T-helper 1 cell (primary cell): Measurements from ENCODE around the gene RFX5.
"Not testable (repeated sequence)": the region's sequence is repeated elsewhere in the genome, so short reads cannot be mapped to it uniquely, and the experiment has no call there.

Experiments
- DNase-seq, 5 donors: peaks; one replicate each; pipeline ENCODE4 v3.0.0-alpha.2; 2012 to 2020

Gene RFX5

DNA sequence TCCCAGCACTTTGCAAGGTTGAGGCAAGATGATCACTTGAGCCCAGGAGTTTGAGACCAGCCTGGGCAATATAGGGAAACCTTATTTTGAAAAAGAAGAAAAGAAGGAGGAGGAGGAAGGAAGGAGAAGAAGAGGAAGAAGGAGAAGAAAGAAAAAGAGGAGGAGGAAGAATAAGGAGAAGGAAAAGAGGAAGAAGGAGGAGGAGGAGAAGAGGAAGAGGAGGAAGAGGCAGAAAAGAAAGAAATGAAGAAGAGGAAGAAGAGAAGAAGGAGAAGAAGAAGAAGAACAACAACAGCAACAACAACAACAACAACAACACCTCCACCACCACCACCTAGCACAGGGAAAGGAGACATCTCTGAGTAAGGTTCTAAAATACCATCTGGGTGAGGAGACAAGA is 14.8 kb upstream of the RFX5 start:
- no peak for DNase-seq

DNA sequence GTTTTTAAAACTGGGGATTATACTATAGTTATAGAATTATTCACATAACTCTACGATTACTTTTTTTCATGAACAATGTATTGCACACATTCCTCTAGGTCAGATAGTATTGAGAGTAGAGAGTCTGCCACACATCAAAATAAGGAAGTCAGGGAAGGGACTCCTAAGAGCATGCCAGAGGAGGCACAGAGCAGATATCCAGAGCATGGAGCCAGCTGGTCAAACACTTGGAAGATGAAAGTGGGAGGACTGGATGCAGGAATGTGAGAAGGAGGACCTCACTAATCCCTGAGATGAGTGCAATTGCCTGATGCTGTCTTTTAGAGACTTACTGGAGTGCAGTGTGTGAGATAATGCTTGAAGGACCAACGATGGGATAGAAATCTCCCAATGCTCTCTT is 9.6 kb upstream of the RFX5 start:
- DNase-seq, result no peak

GRCh38 chr1:151352021-151352718 is 5.1 kb upstream of the RFX5 start:
- DNase-seq, result no peak

DNA sequence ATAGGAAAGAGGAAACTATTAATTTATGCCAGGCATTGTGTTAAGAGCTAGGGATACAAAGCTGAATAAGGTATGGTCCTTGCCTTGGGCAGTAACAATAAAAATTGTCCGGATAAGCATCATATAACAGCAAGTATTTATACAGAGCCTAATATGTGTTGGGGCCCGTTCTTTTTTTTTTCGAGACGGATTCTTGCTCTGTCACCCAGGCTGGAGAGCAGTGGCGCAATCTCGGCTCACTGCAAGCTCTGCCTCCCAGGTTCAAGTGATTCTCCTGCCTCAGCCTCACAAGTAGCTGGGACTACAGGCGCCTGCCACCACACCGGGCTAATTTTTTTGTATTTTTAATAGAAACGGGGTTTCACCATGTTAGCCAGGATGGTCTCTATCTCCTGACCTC is 3.3 kb upstream of the RFX5 start:
- DNase-seq, result not testable (repeated sequence)

GRCh38 chr1:151347523-151348246 is 633 bp upstream of the RFX5 start:
- DNase-seq, result no peak

DNA sequence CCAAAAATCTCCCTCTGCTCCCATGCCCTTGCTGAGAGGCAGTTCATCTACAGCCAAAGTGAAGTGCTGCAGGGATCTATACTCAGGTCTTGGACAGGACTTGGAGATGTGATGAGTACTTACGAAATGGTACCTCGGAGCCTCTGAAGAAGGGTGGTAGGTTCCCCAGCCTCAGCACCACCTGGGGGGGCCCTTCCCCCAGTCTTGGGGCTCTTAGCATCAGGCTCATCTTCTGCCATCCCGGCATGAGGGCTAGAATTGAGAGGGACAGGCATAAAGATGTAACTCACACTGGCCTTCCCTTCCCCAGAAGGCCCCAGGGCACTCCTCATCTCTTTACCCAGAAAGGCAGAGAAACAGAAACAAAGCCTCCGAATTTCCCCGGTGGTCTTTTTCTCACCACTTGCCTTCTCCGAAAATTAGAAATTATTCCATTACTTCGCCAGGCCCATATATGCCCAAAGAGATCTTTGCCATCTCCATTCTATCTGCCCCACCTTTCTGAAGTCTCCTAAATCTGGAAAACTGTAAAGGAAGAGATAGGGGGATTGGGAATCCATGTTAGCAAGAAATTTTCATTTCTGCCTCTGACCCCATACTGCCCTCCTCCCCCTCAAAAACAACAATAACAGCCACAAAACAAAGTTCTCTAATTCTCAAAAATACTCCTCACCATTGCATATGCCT is 827 bp downstream of the RFX5 start:
- DNase-seq, result peak in 1 of 5 donors; percentile 25

DNA sequence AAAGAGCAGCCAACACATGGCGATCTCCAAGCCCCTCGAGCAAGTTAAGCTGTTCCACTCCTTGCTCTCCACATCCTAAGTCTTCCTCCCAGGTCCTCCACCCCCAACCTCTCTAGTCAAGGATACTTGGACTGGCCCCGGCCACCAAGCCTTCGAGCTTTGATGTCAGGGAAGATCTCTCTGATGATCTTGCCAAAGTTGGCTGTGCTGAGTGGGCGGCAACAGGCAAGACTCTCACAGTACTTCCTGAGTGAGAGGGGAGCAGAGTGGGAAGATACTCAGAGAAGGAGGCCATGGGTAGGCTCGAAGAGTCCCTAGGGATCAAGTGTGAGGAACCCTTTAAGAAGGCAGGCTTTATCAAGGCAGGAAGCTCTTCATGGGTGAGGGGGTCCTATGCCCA is 2.8 kb downstream of the RFX5 start:
- no peak for DNase-seq

DNA sequence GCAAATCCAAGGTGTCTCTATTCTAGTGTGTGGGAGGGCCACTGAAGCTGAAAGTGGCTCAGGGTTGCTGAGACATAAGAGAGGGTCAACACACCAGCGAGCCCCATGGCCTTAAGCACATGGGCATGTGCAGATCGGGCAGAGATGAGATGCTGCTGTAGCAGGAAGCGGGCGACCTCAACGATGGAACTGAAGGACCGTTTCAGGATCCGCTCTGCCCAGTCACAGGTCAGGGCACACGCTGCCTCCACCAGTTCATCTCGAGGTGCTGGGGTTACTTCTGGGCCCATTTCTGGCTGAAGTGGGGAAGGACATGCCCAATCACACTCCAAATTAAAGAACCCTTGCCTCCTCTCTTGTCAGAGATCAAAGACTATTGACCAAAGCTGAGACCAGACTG is 3.5 kb downstream of the RFX5 start:
- DNase-seq, result no peak

DNA sequence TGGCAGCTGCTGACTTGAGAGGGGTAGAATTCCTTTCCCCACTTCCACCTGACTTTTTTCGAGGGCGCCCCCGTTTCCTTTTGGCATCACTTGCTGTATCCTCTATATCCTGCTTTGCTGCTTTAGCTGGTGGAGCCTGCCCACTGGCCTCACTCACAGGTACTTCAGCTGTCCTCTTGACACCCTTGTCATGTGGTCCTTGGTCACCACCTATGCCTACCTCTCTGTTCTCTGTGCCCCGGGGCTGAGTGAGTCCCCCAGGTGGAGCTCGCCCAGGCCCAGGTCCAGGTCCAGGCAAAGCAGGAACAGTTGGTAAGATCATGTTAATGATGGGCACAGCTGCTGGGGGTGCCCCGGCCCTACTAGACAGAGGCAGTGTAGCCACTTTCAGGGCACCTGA is 4.5 kb downstream of the RFX5 start:
- DNase-seq, result no peak

DNA sequence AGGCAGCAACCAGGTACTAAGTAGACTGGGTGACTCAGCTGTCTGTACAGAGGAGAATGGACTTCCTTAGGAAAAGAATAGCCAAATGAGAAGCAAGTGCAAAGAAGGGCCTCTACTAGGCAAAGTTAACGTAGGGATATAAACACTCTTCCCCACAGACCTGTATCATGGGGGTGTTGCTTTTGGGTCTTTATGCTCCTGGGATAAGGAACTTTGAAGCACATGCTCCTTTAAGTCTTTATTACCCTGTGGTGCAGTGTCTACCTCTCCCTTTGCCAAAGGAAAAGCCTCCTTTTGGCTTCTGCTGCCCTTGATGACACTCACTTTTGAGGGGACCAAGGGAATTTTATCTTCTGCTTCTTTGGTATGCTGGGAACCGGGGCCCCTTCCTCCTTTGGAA is 5.0 kb downstream of the RFX5 start:
- no peak for DNase-seq

- DNase-seq, result peak in 4 of 5 donors; percentile 24 to 74 (median 46)
Observed at GRCh38 chr1:151340870-151341754, 5.9 kb downstream of the RFX5 start.

GRCh38 chr1:151336556-151336955 is 10.5 kb downstream of the RFX5 start:
- no peak for DNase-seq

DNA sequence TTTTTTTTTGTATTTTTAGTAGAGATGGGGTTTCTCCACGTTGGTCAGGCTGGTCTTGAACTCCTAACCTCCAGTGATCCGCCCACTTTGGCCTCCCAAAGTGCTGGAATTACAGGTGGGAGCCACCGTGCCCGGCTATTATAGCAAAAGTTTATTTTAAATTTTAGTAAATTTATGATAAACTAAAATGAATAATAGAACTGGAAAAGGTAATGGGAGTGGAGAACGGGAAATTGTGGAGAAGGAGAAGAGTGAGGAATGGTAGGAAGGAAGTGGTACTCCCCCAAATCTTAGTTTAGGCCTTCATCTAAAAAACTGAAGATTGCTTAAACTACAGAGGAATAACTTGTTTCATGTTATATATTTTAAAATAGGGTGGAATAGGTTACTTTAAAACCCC is 12.2 kb downstream of the RFX5 start:
- DNase-seq, result no peak

DNA sequence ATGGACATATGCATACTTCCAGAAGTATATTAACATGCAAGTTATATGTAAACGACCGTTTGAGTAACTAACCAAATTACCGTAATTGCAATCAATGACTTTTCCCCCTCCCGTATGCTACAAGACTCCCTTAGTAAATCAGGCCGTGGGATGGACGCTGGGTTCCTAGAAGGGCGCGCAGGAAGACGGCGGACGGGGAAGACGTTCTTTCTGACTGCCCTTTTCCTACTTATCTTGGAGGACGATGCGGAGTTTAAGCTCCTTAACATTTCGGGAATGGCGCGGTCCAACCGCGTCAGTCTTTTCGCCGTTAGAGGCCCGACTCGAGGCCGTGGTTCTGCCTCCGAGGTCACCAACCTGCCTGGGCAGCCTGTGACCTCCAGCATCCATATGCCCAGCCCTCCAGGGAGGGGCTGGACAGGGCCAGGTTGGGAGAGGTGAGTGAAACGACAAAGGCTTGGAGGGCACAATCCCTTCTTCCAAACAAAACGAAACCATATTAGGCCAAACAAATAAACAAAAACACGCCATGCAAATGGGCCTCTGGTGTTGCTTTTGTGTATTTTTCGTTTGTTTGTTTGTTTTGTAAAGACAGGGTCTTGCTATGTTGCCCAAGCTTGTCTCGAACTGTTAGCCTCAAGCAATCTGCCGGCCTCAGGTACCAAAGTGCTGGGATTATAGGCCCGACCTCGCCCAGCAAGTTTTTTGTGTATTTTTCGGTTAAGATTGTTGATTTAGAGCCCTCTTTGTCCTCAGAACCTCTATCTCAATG is 19.0 kb downstream of the RFX5 start:
- no peak for DNase-seq

DNA sequence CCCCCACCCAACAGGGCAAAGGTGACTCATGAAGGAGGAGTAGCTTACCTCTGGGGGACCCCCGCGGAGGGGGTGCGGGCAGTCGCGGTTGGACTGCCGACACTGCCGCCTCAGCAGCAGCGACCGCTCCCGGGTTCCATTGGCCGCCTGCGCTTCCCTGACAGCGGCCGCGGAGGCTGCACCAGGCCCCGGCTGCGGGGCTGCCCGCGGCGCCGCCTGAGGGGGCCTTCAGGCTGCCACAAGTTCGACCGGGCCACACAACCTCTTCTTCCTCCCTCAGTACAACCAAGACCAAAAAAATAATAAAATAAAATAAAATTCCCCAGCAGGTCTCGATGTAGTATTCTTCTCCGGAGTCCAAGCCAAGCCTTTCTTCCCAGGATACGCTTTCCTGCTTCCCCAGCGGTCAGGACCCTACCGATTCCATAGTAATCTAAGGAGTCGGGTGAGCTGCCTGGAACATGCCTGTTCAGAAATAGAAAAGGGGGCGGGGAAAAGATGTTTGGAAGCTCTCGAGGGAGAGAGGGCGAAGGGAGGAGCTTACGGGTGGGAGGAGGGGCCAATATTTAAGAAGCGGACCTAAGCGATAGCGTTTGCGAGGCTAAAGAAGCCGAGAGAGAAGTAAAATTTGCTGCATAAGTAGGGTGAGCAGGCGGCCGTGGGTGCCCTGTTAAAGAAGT is 19.7 kb downstream of the RFX5 start, which contains the start of gene PI4KB:
PI4KB (minus strand) TSS at position 194 of the 680 bp plus-strand sequence. CDS start 10,935 bp downstream, outside the sequence.
- DNase-seq, result peak; percentile 73 to 96 (median 89)

DNA sequence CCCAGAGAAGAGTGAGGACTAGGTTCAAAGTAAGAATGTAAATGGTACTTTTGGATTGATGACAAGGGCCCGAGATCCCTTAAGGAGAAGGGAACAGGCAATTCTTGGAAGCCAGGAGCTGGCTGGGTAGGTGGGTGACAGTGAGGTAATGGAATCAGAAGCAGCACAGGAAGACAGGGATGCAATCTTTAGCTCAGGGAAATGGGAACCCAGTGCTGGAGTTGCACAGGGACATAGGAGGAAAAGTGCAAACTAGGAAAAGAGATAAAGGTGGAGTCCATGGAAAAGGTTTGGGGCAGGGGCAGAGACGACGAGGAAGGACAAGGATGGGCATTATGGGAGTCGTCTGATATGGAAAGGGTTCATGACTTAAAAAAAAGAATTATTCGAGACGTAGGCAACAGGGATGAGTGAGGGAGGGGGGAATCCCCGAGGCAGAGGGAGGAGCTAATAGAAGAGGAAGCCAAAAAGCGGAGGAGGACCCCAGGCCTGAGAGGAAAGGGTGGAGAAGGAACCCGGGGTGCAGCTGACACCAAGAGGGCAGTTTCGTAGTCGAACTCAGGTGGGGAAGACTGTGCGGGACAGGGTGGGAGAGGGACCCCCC is 20.3 kb downstream of the RFX5 start:
- DNase-seq, result peak in 4 of 5 donors; percentile 23 to 54 (median 36)

DNA sequence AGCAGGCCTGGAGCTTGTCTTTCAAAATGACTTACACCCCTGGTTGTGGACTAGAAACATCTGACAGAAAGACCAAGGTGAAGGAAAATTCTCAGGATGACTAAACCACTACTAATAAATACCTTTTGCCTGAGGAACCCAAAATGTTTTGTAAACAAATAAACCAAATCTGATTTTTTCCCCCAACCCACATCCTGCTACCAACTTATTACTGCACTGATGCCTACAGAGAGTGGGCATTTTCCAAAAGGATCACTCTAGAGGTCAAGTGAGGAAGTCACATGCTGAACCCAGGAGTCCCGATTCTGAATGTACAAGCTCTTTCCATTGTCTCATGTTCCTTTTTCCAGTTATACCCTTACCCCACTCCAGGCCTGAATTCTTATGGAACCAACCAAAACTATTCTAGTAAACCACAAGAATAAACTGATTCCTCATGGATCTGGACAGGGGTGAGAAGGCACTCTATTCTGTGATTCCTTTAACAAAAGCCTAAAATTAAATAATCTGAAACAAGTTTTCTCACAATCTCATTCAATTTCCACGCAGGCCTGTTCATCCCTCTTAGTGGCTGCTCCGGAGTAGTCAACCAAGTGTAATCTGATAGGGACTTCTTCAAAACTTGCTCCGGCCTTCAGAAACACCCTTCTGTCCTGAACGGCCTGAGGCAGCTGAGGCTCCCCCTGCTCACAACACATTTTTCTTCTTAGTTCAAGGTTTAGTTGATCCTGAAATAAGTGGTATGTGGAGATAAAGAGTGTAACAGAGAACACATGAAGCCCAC is 21.2 kb downstream of the RFX5 start:
- no peak for DNase-seq

GRCh38 chr1:151325231-151325630 is 21.8 kb downstream of the RFX5 start:
- no peak for DNase-seq

DNA sequence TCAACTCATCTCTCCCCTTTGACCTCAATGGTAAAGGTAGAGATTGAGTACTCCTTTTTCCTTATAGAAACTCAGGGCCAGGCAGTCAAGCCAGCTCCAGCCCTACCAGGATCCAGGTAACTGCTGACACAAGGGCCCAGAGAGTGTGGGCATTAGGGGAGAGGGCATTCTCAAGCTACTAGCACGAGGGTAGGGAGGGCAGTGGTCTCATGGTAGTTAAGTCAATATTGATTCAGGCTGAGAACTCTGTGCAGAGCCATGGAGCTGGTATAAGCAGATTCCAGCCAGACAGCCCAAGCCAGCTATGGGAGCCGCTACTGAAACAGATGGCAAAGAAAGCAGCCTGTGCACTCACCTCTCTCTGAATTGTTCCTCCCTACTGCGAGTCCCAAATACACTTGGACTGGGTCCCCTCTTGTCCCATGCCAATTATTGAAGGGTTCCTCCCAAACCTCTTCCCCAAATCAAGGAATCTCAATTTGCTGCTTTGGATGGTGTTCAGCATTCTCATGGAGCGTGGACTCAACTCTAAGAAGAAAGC is 22.6 kb downstream of the RFX5 start:
- DNase-seq, result no peak

- DNase-seq, result no peak
Observed at GRCh38 chr1:151318975-151319374, 28.1 kb downstream of the RFX5 start.
